Stimulated activated naive CD8-positive, alpha-beta T cell treated with anti-CD3 and anti-CD28 coated beads, Interleukin-15, amount 100 ng/mL, for 72 hours (primary cell): ENCODE data around the gene YY1.

Source experiments
- ATAC-seq: fragments of 150-1000 bp; cut with Tn5 transposase; 2 replicates; pipeline ENCODE4 v1.10.0; 2021; ENCODE audit warnings: mild to moderate bottlenecking, moderate library complexity
- DNase-seq, 2 donors: peaks; one replicate each; pipeline ENCODE4 v3.0.0; 2021 to 2022
- H3K27ac Mint-ChIP-seq, 2 donors: one replicate each; pipeline ENCODE4 v1.8.0; 2022; ENCODE audit warnings: mild to moderate bottlenecking in 2 of 2, mixed read lengths in 2 of 2, moderate library complexity in 2 of 2
- H3K27me3 Mint-ChIP-seq: one replicate; pipeline ENCODE4 v1.8.0; 2022; ENCODE audit warnings: mixed read lengths
- H3K4me1 Mint-ChIP-seq: one replicate; pipeline ENCODE4 v1.8.0; 2022; ENCODE audit warnings: mild to moderate bottlenecking, mixed read lengths
- H3K4me3 Mint-ChIP-seq, 2 donors: one replicate each; pipeline ENCODE4 v1.8.0; 2022; ENCODE audit warnings: mild to moderate bottlenecking in 2 of 2, mixed read lengths in 2 of 2, moderate library complexity in 1 of 2
- H3K9me3 Mint-ChIP-seq, 2 donors: one replicate each; pipeline ENCODE4 v1.8.0; 2022; ENCODE audit warnings: mixed read lengths in 2 of 2

Gene YY1

DNA sequence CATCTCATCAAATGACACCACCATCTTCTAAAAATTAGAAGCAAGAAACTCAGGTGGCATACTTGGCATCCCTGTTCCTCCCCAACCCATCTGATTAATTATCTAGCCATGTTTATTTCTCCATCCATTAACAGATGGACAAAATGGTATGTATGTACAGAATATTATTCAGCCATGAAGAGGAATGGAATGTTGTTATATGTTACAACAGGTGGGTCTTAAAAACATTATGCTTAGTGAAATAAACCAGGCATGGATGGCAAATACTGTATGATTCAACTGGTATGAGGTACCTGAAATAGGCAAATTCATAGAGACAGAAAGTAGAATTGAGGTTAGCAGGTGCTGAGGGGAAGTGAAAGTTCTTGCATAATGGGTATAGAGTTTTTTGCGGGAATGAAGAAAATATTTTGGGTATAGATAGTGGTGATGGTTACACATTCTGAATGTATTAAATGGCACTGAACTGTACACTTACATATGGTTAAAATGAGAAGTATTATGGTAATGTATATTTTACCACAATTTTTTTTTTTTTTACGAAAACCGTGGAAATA lies 17.5 kb downstream of the YY1 start:
- ATAC-seq (peak; percentile 73), DNase-seq (no peak)
- H3K27me3 Mint-ChIP-seq = no peaks in the 10 kb centered on the region
- peaks cover 88% of the 10 kb centered on the region for H3K4me1 Mint-ChIP-seq
- H3K27ac Mint-ChIP-seq = peak overlapping the region in 1 of 2 donors; percentile 57
- peak overlapping the region in 1 of 2 donors; percentile 9 for H3K4me3 Mint-ChIP-seq
- H3K9me3 Mint-ChIP-seq = no peaks in the 10 kb centered on the region

DNA sequence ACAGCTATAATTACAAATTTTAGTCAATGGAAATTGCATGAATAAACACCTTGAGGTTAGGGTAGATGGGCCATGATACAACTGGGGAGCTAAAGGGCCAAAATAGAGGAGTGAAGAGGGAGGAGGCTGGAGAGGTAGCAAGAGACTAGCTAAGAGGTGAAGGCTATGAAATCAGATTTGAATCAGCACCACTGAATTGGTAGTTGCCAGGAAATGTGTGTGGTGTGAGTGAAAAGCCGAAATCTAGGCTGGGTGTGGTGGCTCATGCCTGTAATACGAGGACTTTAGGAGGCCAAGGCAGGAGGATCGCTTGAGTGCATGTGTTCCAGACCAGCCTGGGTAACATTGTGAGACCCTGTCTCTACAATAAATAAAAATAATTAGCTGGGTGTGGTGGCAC lies 22.7 kb downstream of the YY1 start:
- peak; percentile 17 to 36 for DNase-seq
- H3K9me3 Mint-ChIP-seq = no peaks in the 10 kb centered on the region
- H3K27ac Mint-ChIP-seq = peak overlapping the region; percentile 2 to 54
- H3K4me3 Mint-ChIP-seq = peak overlapping the region in 1 of 2 donors; percentile 2
- H3K27me3 Mint-ChIP-seq = no peaks in the 10 kb centered on the region
- H3K4me1 Mint-ChIP-seq = peaks cover 91% of the 10 kb centered on the region
- peak; percentile 92 for ATAC-seq

DNA sequence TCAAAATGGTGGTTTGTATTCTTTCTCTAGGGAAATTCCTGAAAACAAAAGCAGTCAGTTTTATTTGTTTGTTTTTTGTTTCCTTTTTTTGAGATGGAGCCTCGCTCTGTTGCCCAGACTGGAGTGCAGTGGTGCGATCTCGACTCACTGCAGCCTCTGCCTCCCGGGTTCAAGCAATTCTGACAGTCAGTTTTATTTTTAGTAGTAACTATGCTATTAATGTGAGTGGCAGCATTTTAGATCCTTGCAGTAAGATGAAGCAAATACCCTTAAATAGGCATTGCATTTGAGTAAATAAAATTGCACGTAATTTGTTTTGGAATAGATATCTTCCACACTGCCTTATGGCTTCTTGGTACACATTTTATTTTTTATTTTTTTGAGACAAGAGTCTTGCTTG lies 23.6 kb downstream of the YY1 start:
- no peak overlapping the region for H3K4me3 Mint-ChIP-seq
- ATAC-seq (no peak), DNase-seq (no peak)
- peaks cover 89% of the 10 kb centered on the region for H3K4me1 Mint-ChIP-seq
- H3K27ac Mint-ChIP-seq = no peak overlapping the region
- H3K9me3 Mint-ChIP-seq = no peaks in the 10 kb centered on the region
- no peaks in the 10 kb centered on the region for H3K27me3 Mint-ChIP-seq

DNA sequence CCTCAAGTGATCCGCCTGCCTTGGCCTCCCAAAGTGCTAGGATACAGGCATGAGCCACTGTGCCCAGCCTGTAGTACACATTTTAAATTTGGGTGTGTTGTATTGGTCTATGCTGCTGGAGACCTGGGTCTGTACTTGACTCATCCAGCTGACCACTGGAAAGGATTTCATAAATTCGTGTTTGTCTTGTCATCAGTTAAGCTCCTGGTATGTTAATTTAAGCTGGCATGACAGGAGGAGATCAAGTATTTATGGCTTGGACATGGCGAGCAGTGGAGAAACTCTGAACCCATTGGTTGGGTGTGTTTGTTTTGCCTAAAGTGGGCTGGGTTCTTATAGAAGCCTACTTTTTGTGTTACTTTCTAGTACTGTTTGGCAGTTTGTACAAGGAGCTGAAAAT lies 24.2 kb downstream of the YY1 start:
- Mint-ChIP-seq H3K4me3 (no peak overlapping the region), H3K27ac (peak overlapping the region in 1 of 2 donors; percentile 63), H3K9me3 (no peaks in the 10 kb centered on the region), H3K4me1 (peaks cover 89% of the 10 kb centered on the region), H3K27me3 (no peaks in the 10 kb centered on the region)
- ATAC-seq = no peak
- DNase-seq = no peak

DNA sequence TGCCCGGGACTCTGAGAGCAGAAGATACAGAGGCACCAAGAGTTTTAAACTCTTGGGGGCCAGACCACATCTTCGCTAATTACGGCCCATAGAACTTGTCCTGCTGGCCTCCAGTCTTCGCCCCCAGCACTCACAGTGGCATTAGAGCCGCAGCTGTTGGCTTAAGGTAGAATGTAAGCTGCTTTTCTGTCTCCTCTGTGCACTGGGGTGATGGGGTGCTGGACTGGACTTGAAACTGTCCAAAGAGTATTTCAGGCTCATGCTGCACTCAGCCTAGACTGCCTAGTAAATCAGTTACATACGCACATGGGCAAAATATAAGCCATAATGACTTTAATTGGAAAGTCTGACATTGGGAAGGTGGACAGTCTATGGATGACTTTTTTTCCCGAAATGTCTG lies 29.0 kb downstream of the YY1 start:
- H3K27me3 Mint-ChIP-seq = no peaks in the 10 kb centered on the region
- DNase-seq (no peak), ATAC-seq (no peak)
- H3K4me1 Mint-ChIP-seq = peaks cover 54% of the 10 kb centered on the region
- H3K9me3 Mint-ChIP-seq = no peaks in the 10 kb centered on the region
- H3K4me3 Mint-ChIP-seq = no peak overlapping the region
- H3K27ac Mint-ChIP-seq = peak overlapping the region in 1 of 2 donors; percentile 24

DNA sequence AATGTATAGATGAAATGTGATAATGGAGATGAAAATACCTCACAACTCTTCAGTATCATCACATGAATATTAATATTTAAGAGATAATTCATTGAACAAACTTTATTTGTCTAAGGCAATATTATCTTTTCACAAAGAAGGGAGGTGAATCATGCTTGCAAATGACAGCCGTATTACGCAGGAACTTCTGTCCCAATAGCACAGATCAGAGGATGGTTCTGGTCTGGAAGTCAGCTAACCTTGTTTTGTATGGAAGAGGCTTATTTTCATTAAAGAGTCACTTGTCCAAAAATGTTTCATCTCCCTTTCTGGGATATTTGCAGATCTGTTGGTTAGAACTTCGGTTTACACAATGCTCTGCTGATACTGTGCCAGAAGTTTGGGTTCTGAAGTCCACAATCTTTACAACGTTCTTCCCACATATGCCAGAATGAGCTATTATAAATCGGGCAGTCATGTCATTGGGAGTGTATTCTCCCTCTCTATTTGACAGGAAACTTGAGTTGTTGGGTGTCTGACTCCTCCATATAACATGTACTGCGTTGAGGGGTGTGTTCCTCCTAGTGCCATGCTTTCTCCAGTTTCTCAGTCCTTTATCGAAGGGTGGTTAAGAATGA lies 29.8 kb downstream of the YY1 start:
- Mint-ChIP-seq H3K27ac (no peak overlapping the region), H3K27me3 (no peaks in the 10 kb centered on the region), H3K4me3 (no peak overlapping the region), H3K4me1 (peaks cover 57% of the 10 kb centered on the region), H3K9me3 (no peaks in the 10 kb centered on the region)
- no peak for ATAC-seq
- DNase-seq = no peak

DNA sequence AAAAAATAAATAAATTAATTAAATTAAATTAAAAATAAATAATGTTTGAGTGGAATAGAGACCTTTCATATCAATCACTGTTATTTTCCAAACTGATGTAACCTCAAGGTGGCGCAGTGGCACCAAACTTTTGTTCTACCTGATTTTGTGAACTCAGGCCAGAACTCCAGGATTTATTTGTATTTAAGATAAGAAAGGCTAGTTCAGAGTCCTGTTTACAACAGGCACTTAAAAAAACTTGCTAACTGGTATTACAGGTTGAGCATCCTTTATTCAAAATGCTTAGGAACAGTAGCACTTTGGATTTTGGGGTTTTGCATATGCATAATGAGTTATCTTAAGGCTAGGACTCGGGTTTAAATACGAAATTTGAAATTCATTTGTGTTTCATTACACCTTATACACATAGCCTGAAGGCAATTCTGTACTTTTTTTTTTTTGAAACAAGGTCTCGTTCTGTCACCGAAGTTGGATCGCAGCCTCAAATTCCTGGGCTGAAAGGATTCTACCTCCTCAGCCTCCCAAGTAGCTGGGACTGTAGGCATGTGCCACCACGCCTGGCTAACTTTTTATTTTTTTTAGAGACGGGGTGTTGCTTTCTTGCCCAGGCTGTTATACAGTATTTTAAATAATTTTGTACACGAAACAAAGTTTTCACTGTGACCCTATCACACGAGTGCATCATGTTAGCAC lies 32.4 kb downstream of the YY1 start:
- Mint-ChIP-seq H3K27me3 (no peaks in the 10 kb centered on the region), H3K9me3 (no peaks in the 10 kb centered on the region), H3K4me3 (no peak overlapping the region), H3K27ac (no peak overlapping the region), H3K4me1 (peaks cover 56% of the 10 kb centered on the region)
- DNase-seq (no peak), ATAC-seq (no peak)

DNA sequence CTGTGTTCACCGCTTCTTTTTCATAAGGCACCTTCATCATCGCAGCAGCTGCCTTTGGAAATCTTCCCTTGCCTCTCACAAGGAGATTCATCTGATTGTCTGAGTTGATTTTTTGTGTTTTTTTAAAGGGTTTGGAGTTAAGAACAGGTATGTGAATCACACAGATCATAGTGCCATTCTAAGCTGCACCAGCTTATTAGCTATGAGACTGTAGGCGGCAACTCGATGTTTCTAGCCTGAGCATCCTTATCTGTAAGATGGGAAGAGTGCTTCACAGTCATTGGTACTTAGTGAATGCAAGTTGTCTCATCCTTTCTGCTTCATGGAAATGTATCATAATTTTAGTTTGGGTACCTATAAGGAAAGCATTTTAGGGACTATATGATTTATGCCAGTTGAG lies 35.3 kb downstream of the YY1 start:
- no peaks in the 10 kb centered on the region for H3K9me3 Mint-ChIP-seq
- DNase-seq (no peak), ATAC-seq (no peak)
- H3K27ac Mint-ChIP-seq = peak overlapping the region in 1 of 2 donors; percentile 42
- H3K4me1 Mint-ChIP-seq = peaks cover 50% of the 10 kb centered on the region
- H3K4me3 Mint-ChIP-seq = no peak overlapping the region
- no peaks in the 10 kb centered on the region for H3K27me3 Mint-ChIP-seq

DNA sequence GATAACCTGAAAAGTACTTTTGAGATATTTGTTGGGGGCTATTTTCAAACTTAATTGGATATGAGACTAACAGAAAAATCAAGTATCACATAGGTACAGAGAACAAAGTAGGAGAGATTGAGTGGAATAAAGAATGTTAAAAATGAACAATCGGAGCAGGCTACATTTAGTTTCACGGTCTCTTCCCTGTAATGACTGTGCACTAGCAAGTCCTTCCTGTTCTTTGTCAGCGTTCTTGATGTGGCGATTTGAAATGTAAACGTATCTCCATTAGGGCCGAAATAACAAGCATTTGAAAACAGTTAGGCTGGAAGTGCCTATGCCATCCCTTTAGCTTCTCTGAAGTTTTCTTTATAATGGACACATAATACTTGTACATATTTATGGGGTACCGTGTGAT lies 36.3 kb downstream of the YY1 start:
- no peak for DNase-seq
- Mint-ChIP-seq H3K27ac (peak overlapping the region in 1 of 2 donors; percentile 44), H3K27me3 (no peaks in the 10 kb centered on the region), H3K4me1 (peaks cover 58% of the 10 kb centered on the region), H3K4me3 (no peak overlapping the region), H3K9me3 (no peaks in the 10 kb centered on the region)
- ATAC-seq = peak; percentile 52

DNA sequence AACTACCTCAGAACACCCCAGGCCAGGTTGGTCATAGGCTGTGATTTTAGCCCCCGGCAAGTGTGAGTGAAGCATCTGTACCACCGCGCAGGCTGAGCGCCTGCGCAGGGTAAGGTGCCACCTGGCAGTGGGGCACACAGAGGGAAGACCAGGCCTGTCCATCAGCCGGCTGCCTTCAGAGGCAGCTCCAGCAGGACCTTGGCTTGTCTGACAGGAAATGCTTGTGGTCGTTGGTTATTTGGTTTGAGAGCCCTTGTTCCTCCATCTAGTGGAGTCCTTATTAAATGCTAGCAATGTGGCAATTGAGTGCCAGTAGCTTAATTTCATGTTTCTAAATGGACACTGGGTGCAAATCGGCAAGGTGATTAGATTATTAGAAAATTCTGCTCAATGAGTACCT lies 39.8 kb downstream of the YY1 start:
- DNase-seq = no peak
- Mint-ChIP-seq H3K4me1 (peaks cover 42% of the 10 kb centered on the region), H3K9me3 (no peaks in the 10 kb centered on the region), H3K4me3 (no peak overlapping the region), H3K27ac (no peak overlapping the region), H3K27me3 (no peaks in the 10 kb centered on the region)
- peak; percentile 63 for ATAC-seq

DNA sequence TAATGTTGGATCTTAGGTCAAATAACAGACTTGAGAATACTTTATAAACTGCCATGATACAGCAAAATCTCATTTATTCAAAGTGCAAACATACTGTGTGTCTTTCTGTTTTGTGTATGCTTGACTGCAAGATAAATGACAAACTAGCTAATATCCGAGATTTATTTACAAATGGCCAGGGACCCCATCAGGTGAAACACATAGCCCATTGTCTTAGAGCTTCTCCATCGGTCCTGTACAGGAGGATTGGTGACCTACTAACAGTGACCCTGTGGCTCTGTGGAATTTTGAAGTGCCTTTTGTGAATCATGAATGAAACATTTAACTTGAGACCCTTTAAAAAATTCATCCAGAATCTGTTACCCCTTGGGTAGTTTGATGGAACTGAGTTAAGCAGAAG lies 40.2 kb downstream of the YY1 start:
- ATAC-seq = no peak
- H3K27ac Mint-ChIP-seq = no peak overlapping the region

DNA sequence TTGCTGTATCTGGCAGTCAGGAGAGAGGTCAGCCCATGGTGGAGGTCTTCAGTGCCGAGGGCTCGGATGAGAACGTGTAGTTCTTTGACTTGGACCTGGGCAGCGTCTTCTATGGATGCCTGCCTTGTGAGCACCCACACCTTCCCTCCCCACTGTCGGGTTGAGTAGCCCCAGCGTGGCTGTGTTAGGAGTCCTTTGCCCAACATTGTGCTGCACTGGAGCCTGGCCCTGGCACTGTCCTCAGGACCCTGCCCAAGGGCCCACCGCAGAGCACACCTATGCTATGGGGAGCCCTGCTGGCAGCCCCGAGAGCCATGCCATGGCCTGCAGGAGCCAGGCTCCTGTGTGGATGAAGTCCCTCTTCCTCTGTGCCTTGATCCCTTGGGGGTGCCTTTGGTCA lies 40.6 kb downstream of the YY1 start:
- peaks cover 38% of the 10 kb centered on the region for H3K4me1 Mint-ChIP-seq
- DNase-seq (no peak), ATAC-seq (no peak)
- no peak overlapping the region for H3K4me3 Mint-ChIP-seq
- H3K27me3 Mint-ChIP-seq = no peaks in the 10 kb centered on the region
- peak overlapping the region; percentile 48 to 72 for H3K27ac Mint-ChIP-seq
- H3K9me3 Mint-ChIP-seq = no peaks in the 10 kb centered on the region

More for the DNA sequence above, 40.2 kb downstream of the YY1 start:
- DNase-seq = no peak
- H3K4me3 Mint-ChIP-seq = no peak overlapping the region
- peaks cover 38% of the 10 kb centered on the region for H3K4me1 Mint-ChIP-seq
- H3K27me3 Mint-ChIP-seq = no peaks in the 10 kb centered on the region
- H3K9me3 Mint-ChIP-seq = no peaks in the 10 kb centered on the region

DNA sequence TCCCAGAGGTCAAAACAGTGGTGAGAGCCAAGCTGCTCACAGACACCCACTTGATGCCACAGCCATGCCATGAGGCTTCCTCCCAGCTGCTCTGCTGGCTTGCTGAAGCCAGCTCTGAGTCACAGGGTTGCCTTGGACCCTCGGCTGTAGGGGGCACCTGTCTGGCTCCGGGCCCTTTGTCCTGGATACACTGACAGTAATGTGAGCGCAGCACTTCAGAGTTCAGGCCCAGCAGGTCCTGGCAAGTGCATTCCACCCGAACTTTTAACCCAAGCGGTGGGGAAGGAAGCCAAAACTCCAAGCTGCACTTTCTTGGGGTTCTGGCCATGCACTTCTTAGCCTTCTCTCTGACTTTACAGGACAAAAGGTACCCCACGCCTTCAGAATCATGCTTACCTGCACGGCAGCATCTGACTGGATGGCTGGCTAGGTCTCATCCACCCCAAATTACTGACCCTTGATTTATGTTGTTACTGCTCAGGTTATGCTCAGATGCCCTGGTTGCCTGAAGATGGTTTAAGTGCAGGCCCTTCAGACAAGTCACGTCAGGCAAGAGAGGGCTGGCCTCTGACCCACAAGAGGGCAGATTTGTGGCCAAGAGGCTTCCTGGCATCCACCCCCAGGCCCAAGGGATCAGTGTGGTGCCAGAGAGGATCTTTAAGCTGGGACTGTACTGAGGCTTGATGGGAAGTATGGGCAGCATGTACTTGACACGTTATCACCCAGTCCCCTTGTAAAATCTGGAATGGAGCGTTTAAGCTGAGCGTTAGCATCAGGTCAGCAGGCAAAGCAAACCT lies 42.5 kb downstream of the YY1 start:
- Mint-ChIP-seq H3K27me3 (no peaks in the 10 kb centered on the region), H3K27ac (peak overlapping the region in 1 of 2 donors; percentile 64), H3K9me3 (no peaks in the 10 kb centered on the region), H3K4me3 (no peak overlapping the region), H3K4me1 (peaks cover 33% of the 10 kb centered on the region)
- ATAC-seq = no peak
- DNase-seq = no peak

DNA sequence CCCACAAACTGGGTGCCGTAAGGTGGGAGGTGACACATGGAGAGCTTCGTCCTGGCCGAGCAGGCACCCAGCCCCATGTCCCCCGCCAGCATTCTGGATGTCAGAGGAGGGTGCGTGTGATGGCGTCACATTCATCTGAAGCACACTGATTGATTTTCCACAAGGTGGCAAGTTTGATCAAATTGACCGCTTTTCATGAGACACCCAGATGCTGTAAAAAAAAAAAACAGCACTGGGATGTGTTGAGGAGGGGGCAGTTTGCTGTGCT lies 43.1 kb downstream of the YY1 start:
- Mint-ChIP-seq H3K27me3 (no peaks in the 10 kb centered on the region), H3K4me1 (peaks cover 33% of the 10 kb centered on the region), H3K27ac (no peak overlapping the region), H3K9me3 (no peaks in the 10 kb centered on the region), H3K4me3 (no peak overlapping the region)
- DNase-seq (no peak), ATAC-seq (no peak)

DNA sequence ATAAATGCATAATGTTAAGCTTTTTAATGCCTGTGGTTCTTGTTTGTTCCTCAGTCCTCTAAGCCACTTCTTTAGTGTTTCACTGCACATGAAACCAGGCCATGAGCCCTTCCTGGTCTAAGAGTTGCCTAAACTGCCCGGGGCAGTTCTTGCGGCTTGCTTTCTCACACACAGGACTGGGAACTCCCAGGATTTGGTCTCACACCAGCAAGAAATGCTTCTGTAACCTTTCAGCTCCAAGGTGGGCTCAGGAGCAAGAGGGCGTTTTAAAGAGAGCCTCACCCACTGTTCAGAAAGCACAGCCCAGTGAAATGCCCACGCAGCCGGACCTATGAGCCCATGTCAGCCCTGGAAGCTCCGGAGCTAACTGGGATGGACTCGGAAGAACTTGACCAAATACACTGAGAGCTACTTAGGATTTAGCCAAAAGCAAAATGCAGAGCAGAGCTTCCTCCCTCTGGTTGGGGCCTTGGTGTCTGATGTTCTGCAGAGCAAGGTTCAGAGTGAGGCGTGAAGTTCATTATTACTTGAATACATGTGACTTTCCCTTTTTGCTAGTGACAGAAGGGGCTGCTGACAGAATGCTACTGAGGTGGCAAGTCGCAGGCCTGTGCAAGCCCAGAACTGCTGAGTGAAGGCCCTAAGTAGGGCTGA lies 43.9 kb downstream of the YY1 start:
- Mint-ChIP-seq H3K4me1 (peaks cover 33% of the 10 kb centered on the region), H3K27me3 (no peaks in the 10 kb centered on the region), H3K9me3 (no peaks in the 10 kb centered on the region), H3K4me3 (no peak overlapping the region), H3K27ac (peak overlapping the region in 1 of 2 donors; percentile 59)
- ATAC-seq (no peak), DNase-seq (no peak)
